SU-DHL-6 (cell line): ENCODE results near the gene LCAT.

Experiments used
- CTCF ChIP-seq: fragments of 200-600 bp; sonication (generic); IDR thresholded peaks from one replicate; pipeline ENCODE4 v1.5.1; 2017; ENCODE audit warnings: antibody characterized with exemption, mild to moderate bottlenecking, low read length, moderate library complexity; ENCODE audit not compliant: insufficient read depth, poor library complexity, severe bottlenecking
- EZH2phosphoT487 ChIP-seq: fragments of 200-600 bp; sonication (generic), shearing (Covaris generic); conservative IDR thresholded peaks from 2 replicates; pipeline ENCODE4 v1.6.1; 2018; ENCODE audit warnings: mild to moderate bottlenecking, antibody characterized with exemption, low read length, moderate library complexity, mixed read lengths

- TF ChIP-seq CTCF = no peak
- TF ChIP-seq EZH2phosphoT487 = no peak
These were observed 21.2 kb downstream of the LCAT start for GRCh38 chr16:67922740-67923139.
